HCT116 (cell line): ENCODE measurements around the gene EML3. TPM values are rescaled to one million over a fixed set of nuclear protein-coding genes. Genes with fewer than 3 reads are reported as not detected.

Source experiments
- ATAC-seq: fragments of 200-7000 bp; cut with Tn5 transposase; 2 replicates; pipeline ENCODE4 v1.9.1; 2020; ENCODE audit warnings: mild to moderate bottlenecking, moderate library complexity
- BruUV-seq: library from RNA; stranded (reverse); fragments of 400-500 nt; replicated peaks from 2 replicates; lab custom pipeline; 2021; lab: Mats Ljungman, UMichigan
- CTCF ChIA-PET: fragments of 300-600 bp; sonication (Branson Sonifier 250); formaldehyde crosslinking; loops from one replicate; lab custom pipeline; 2021; ENCODE audit warnings: antibody characterized with exemption; lab: Charles Lee
- POLR2A ChIA-PET: fragments of 300-600, 350-600 bp; sonication (Branson Sonifier 250); formaldehyde crosslinking; loops from one replicate; lab custom pipeline; 2021; ENCODE audit warnings: antibody characterized with exemption; lab: Charles Lee
- RAD21 ChIA-PET, 2 experiments: fragments of 300-600 bp; sonication (Branson Sonifier 250); formaldehyde crosslinking; loops; one replicate each; lab custom pipeline; 2023; ENCODE audit warnings: low total read pairs in 2 of 2; ENCODE audit not compliant: uncharacterized antibody in 2 of 2, unreplicated experiment in 2 of 2, low non-redundant PET in 1 of 2; lab: Charles Lee
- DNase-seq: peaks from one replicate; pipeline ENCODE4 v3.0.0-alpha.2; 2010; ENCODE audit warnings: low read depth, low spot score
- H2AFZ ChIP-seq: fragments of 200-600 bp; shearing (Covaris generic), sonication (generic); 2 replicates; pipeline ENCODE4 v1.6.1; 2017; ENCODE audit warnings: low read depth, mixed run types, mixed read lengths, antibody characterized with exemption, low read length; ENCODE audit not compliant: poor library complexity, severe bottlenecking
- H3K27ac ChIP-seq: 2 replicates; pipeline ENCODE4 v1.5.1; 2012; ENCODE audit warnings: low read depth, low read length
- H3K27me3 ChIP-seq: fragments of 200-600 bp; sonication (generic); 2 replicates; pipeline ENCODE4 v1.6.1; 2016; ENCODE audit warnings: mixed run types, low read length, mixed read lengths; ENCODE audit not compliant: insufficient read depth
- H3K36me3 ChIP-seq, 2 experiments: fragments of 200-500 bp in 1 of 2; fragments of 200-600 bp in 1 of 2; sonication (Bioruptor generic) in 1 of 2; sonication (generic) in 1 of 2; 2 replicates each; pipeline versions ENCODE4 v1.5.1 to v1.6.1; 2014 to 2016; ENCODE audit warnings: low read length in 2 of 2, inconsistent platforms in 1 of 2, mixed read lengths in 1 of 2, mixed run types in 1 of 2; ENCODE audit not compliant: insufficient read depth in 2 of 2, control insufficient read depth in 1 of 2
- H3K4me1 ChIP-seq, 2 experiments: fragments of 200-600 bp in 1 of 2; sonication (generic) in 1 of 2; 2 replicates each; pipeline versions ENCODE4 v1.5.1 to v1.6.1; 2012 to 2017; ENCODE audit warnings: low read length in 2 of 2, inconsistent platforms in 1 of 2, mild to moderate bottlenecking in 1 of 2, mixed read lengths in 1 of 2, mixed run types in 1 of 2, moderate library complexity in 1 of 2; ENCODE audit not compliant: insufficient read depth in 2 of 2, control insufficient read depth in 1 of 2
- H3K4me2 ChIP-seq: fragments of 200-600 bp; sonication (generic); 2 replicates; pipeline ENCODE4 v1.6.1; 2017; ENCODE audit warnings: mixed run types, low read length, mixed read lengths
- H3K4me3 ChIP-seq, 2 experiments: fragments of 200-600 bp in 1 of 2; sonication (generic) in 1 of 2; replicated peaks in 1 of 2; 2 replicates each; pipeline ENCODE4 v1.5.1; 2011 to 2016; ENCODE audit warnings: low read length in 2 of 2, control low read depth in 1 of 2, low read depth in 1 of 2, mild to moderate bottlenecking in 1 of 2, mixed read lengths in 1 of 2, mixed run types in 1 of 2
- H3K79me2 ChIP-seq: fragments of 200-600 bp; sonication (generic); 2 replicates; pipeline ENCODE4 v1.6.1; 2017; ENCODE audit warnings: mild to moderate bottlenecking, mixed run types, low read length, moderate library complexity, mixed read lengths; ENCODE audit not compliant: insufficient read depth
- H3K9ac ChIP-seq: fragments of 200-600 bp; sonication (generic); 2 replicates; pipeline ENCODE4 v1.6.1; 2016; ENCODE audit warnings: low read length, mixed read lengths
- H3K9me2 ChIP-seq: fragments of 200-600 bp; sonication (generic), shearing (Covaris generic); 2 replicates; pipeline ENCODE4 v1.6.1; 2017; ENCODE audit warnings: mixed run types, mild to moderate bottlenecking, moderate library complexity; ENCODE audit not compliant: insufficient read depth
- H3K9me3 ChIP-seq, 2 experiments: fragments of 200-500 bp in 1 of 2; fragments of 200-600 bp in 1 of 2; sonication (Bioruptor generic) in 1 of 2; sonication (generic) in 1 of 2; 2 replicates each; pipeline ENCODE4 v1.6.1; 2014 to 2017; ENCODE audit warnings: low read length in 2 of 2, mixed read lengths in 2 of 2, inconsistent platforms in 1 of 2, low read depth in 1 of 2, mild to moderate bottlenecking in 1 of 2, mixed run types in 1 of 2, moderate library complexity in 1 of 2; ENCODE audit not compliant: control insufficient read depth in 1 of 2, insufficient read depth in 1 of 2
- H4K20me1 ChIP-seq: fragments of 200-600 bp; sonication (generic), shearing (Covaris generic); 2 replicates; pipeline ENCODE4 v1.6.1; 2017; ENCODE audit warnings: mixed run types, mild to moderate bottlenecking, moderate library complexity; ENCODE audit not compliant: insufficient read depth
- ATF3 ChIP-seq: IDR thresholded peaks from 2 replicates; pipeline ENCODE4 v1.6.1; 2012
- CBX3 ChIP-seq: IDR thresholded peaks from 2 replicates; pipeline ENCODE4 v1.6.1; 2012; ENCODE audit warnings: low read depth
- CEBPB ChIP-seq: IDR thresholded peaks from 2 replicates; pipeline ENCODE4 v1.6.1; 2012; ENCODE audit warnings: low read depth
- EGR1 ChIP-seq: IDR thresholded peaks from 2 replicates; pipeline ENCODE4 v1.6.1; 2012; ENCODE audit warnings: low read depth
- ELF1 ChIP-seq: IDR thresholded peaks from 2 replicates; pipeline ENCODE4 v1.6.1; 2012; ENCODE audit warnings: low read depth, borderline replicate concordance
- EZH2 ChIP-seq: fragments of 200-600 bp; sonication (generic); IDR thresholded peaks from 2 replicates; pipeline ENCODE4 v1.6.1; 2017; ENCODE audit warnings: antibody characterized with exemption, mixed run types
- EZH2phosphoT487 ChIP-seq: fragments of 200-600 bp; IDR thresholded peaks from 2 replicates; pipeline ENCODE4 v1.6.1; 2018; ENCODE audit warnings: antibody characterized with exemption, borderline replicate concordance
- FOSL1 ChIP-seq: IDR thresholded peaks from 2 replicates; pipeline ENCODE4 v1.6.1; 2012; ENCODE audit warnings: low read depth
- JUND ChIP-seq: IDR thresholded peaks from 2 replicates; pipeline ENCODE4 v1.6.1; 2012
- RAD21 ChIP-seq: IDR thresholded peaks from 2 replicates; pipeline ENCODE4 v1.6.1; 2012; ENCODE audit warnings: low read depth, mild to moderate bottlenecking
- SIN3A ChIP-seq: IDR thresholded peaks from 2 replicates; pipeline ENCODE4 v1.6.1; 2012; ENCODE audit warnings: low read depth
- TCF7L2 ChIP-seq: IDR thresholded peaks from 2 replicates; pipeline ENCODE4 v1.7.0; 2011; ENCODE audit warnings: borderline replicate concordance, inconsistent platforms; ENCODE audit not compliant: insufficient read depth, insufficient read length; ENCODE audit errors: extremely low read depth
- YY1 ChIP-seq: IDR thresholded peaks from 2 replicates; pipeline ENCODE4 v1.6.1; 2011; ENCODE audit warnings: low read length, low read depth, moderate library complexity, mild to moderate bottlenecking; ENCODE audit not compliant: insufficient replicate concordance; ENCODE audit errors: extremely low read depth
- ZBTB33 ChIP-seq: IDR thresholded peaks from 2 replicates; pipeline ENCODE4 v1.6.1; 2011; ENCODE audit warnings: mild to moderate bottlenecking, low read length, moderate library complexity; ENCODE audit not compliant: insufficient replicate concordance; ENCODE audit errors: extremely low read depth
- ZFX ChIP-seq: fragments of 450-650 bp; IDR thresholded peaks from 2 replicates; pipeline ENCODE4 v1.6.1; 2017
- intact Hi-C: fragments of 100-400 bp; cut with micrococcal nuclease; formaldehyde crosslinking; loops from 2 replicates; pipeline ENCODE4 v1.10.0; 2022
- total RNA-seq: library from RNA; stranded (reverse); gene quantifications from one replicate; pipeline ENCODE4 v1.2.1, GENCODE V29; 2021; ENCODE audit not compliant: unreplicated experiment
- TF ChIP-seq, protein P1 (sequence below), 3 experiments: fragments of 200-600 bp in 1 of 3; sonication (generic) in 1 of 3; IDR thresholded peaks in 2 of 3; conservative IDR thresholded peaks in 1 of 3; 2 replicates each; pipeline ENCODE4 v1.5.1; 2012 to 2017; ENCODE audit warnings: low read depth in 2 of 3, low read length in 2 of 3, antibody characterized with exemption in 1 of 3, borderline replicate concordance in 1 of 3, control low read depth in 1 of 3, mild to moderate bottlenecking in 1 of 3, mixed read lengths in 1 of 3, mixed run types in 1 of 3, moderate library complexity in 1 of 3; ENCODE audit not compliant: insufficient read depth in 1 of 3
- TF ChIP-seq, protein P2 (sequence below): IDR thresholded peaks from 2 replicates; pipeline ENCODE4 v1.6.1; 2012
- TF ChIP-seq, protein P3 (sequence below): IDR thresholded peaks from 2 replicates; pipeline ENCODE4 v1.6.1; 2012; ENCODE audit warnings: low read depth

EML3 gene
- total RNA-seq, 1 experiment from 2014 or later = 124 TPM

DNA sequence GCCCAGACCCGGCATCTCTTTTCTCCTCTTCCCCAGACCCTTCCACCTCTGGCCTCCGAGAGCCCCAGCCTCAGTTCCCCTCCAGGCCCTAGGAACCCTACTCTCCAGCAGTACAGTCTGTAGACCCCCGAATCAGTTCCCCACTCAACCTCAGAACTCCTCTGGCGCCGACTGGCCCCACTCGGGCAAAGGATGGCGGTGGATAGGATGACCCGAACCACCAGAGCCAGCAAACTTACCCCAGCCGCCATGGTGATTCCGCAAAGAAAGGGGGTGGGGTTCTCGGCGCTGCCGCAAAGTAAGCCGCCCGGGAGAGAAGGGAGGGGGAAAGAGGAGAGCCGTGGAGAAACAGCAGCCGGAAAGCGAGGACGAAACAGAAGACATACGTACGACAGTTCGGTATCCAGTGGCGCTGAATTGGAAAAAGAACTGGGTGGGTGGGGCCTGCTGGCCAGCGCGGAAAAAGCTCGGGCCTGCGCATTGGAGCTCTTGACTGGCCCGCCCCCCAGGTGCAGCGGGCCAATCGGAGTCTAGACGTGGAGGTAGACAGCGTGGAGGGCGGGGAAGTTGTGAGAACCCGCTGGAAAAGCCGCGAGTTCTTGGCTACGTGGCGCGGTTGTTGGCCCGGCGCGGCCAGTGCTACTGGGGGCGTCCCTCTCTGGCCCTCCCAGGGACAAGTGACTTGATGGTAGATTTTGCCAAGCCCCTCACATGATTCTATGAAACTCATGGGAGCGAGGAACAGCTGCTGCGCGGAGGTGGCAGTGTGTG is 38.8 kb downstream of the EML3 start, which contains the start of gene EEF1G:
EEF1G (minus strand) TSS at position 300 of the 771 bp plus-strand sequence; CDS start at position 251, 49 bp downstream.
- Histone ChIP-seq H4K20me1 (peaks cover 8% of the 10 kb centered on the region; the same call in 1 of the 2 replicates), H3K79me2 (peaks cover 49% of the 10 kb centered on the region), H3K9me3 (no peaks in the 10 kb centered on the region), H3K4me1 (peaks cover 8 to 30% of the 10 kb centered on the region in 2 experiments), H2AFZ (no peak within 1 kb of the TSS), H3K27me3 (no peaks in the 10 kb centered on the region), H3K36me3 (peaks cover 35 to 61% of the 10 kb centered on the region in 2 experiments), H3K9me2 (no peaks in the 10 kb centered on the region), H3K4me2 (peak within 1 kb of the TSS; percentile 87), H3K4me3 (peak within 1 kb of the TSS; percentile 76 to 99), H3K9ac (peak within 1 kb of the TSS; percentile 98), H3K27ac (peak within 1 kb of the TSS; percentile 94)
- POLR2A ChIA-PET = interaction anchor here (0.6 to 1.8 kb wide), 34 partner anchors 9 to 282 kb away, joined by 3 to 52 read pairs (median 6); partner anchors contain the start of genes AHNAK, C11orf98, CSKMT and HNRNPUL2
- CTCF ChIA-PET = interaction anchor here (0.9 to 1.8 kb wide), 7 partner anchors 13 to 181 kb away, joined by 4 to 18 read pairs (median 5); partner anchors contain the start of gene TUT1
- no TSS peak for BruUV-seq
- ATAC-seq (peak; percentile 95), DNase-seq (peak; percentile 99)
- RAD21 ChIA-PET = interaction anchor here (1.0 kb wide), 3 partner anchors 17 to 149 kb away, joined by 3 to 6 read pairs (median 3); partner anchors contain the start of gene TUT1 (in 2 of the 2)
- intact Hi-C loops = no loop called here
- TF ChIP-seq, protein P1, sequence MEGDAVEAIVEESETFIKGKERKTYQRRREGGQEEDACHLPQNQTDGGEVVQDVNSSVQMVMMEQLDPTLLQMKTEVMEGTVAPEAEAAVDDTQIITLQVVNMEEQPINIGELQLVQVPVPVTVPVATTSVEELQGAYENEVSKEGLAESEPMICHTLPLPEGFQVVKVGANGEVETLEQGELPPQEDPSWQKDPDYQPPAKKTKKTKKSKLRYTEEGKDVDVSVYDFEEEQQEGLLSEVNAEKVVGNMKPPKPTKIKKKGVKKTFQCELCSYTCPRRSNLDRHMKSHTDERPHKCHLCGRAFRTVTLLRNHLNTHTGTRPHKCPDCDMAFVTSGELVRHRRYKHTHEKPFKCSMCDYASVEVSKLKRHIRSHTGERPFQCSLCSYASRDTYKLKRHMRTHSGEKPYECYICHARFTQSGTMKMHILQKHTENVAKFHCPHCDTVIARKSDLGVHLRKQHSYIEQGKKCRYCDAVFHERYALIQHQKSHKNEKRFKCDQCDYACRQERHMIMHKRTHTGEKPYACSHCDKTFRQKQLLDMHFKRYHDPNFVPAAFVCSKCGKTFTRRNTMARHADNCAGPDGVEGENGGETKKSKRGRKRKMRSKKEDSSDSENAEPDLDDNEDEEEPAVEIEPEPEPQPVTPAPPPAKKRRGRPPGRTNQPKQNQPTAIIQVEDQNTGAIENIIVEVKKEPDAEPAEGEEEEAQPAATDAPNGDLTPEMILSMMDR (IDR thresholded peaks at IDR 0.05 in 2 of 3, conservative IDR thresholded peaks at IDR 0.05 in 1 of 3; ENCODE audit: borderline replicate concordance in 1 of 3, insufficient read depth in 1 of 3, low read depth in 2 of 3, low read length in 2 of 3) = no peak
- TF ChIP-seq CBX3 (no peak), ATF3 (no peak), CEBPB (no peak), ZBTB33 (peak; percentile 83), ELF1 (no peak), JUND (no peak), RAD21 (no peak), TCF7L2 (no peak), ZFX (peak; percentile 48; the same call in 1 of the 2 replicates), EGR1 (no peak), EZH2 (no peak), YY1 (peak; percentile 92), FOSL1 (no peak), SIN3A (no peak; the same call in none of the 2 replicates), EZH2phosphoT487 (no peak)
- TF ChIP-seq, protein P2, sequence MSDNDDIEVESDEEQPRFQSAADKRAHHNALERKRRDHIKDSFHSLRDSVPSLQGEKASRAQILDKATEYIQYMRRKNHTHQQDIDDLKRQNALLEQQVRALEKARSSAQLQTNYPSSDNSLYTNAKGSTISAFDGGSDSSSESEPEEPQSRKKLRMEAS = peak; percentile 67; the same call in 1 of the 2 replicates
- TF ChIP-seq, protein P3, sequence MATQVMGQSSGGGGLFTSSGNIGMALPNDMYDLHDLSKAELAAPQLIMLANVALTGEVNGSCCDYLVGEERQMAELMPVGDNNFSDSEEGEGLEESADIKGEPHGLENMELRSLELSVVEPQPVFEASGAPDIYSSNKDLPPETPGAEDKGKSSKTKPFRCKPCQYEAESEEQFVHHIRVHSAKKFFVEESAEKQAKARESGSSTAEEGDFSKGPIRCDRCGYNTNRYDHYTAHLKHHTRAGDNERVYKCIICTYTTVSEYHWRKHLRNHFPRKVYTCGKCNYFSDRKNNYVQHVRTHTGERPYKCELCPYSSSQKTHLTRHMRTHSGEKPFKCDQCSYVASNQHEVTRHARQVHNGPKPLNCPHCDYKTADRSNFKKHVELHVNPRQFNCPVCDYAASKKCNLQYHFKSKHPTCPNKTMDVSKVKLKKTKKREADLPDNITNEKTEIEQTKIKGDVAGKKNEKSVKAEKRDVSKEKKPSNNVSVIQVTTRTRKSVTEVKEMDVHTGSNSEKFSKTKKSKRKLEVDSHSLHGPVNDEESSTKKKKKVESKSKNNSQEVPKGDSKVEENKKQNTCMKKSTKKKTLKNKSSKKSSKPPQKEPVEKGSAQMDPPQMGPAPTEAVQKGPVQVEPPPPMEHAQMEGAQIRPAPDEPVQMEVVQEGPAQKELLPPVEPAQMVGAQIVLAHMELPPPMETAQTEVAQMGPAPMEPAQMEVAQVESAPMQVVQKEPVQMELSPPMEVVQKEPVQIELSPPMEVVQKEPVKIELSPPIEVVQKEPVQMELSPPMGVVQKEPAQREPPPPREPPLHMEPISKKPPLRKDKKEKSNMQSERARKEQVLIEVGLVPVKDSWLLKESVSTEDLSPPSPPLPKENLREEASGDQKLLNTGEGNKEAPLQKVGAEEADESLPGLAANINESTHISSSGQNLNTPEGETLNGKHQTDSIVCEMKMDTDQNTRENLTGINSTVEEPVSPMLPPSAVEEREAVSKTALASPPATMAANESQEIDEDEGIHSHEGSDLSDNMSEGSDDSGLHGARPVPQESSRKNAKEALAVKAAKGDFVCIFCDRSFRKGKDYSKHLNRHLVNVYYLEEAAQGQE = no peak
